Subcutaneous abdominal adipose tissue (tissue), 5 donors: ENCODE data around the gene GRIK4.
A peak's percentile ranks its signal among the peaks of the same experiment; 100 is the strongest.
"Not testable (repeated sequence)": the region's sequence is repeated elsewhere in the genome, so short reads cannot be mapped to it uniquely, and the experiment has no call there.

Experiments used
- H3K27ac ChIP-seq: one replicate; pipeline ENCODE4 v1.7.0; 2013; ENCODE audit warnings: low read depth, mild to moderate bottlenecking, inconsistent platforms, low read length, moderate library complexity
- H3K27me3 ChIP-seq, 5 donors: one replicate each; pipeline ENCODE4 v1.7.0; 2013; ENCODE audit warnings: low read length in 5 of 5, inconsistent platforms in 1 of 5; ENCODE audit not compliant: control insufficient read depth in 5 of 5, insufficient read depth in 4 of 5
- H3K36me3 ChIP-seq, 5 donors: one replicate each; pipeline ENCODE4 v1.7.0; 2013; ENCODE audit warnings: low read length in 5 of 5; ENCODE audit not compliant: control insufficient read depth in 5 of 5, insufficient read depth in 5 of 5
- H3K4me1 ChIP-seq, 5 donors: one replicate each; pipeline ENCODE4 v1.7.0; 2013; ENCODE audit warnings: low read length in 5 of 5, mild to moderate bottlenecking in 3 of 5, moderate library complexity in 1 of 5; ENCODE audit not compliant: control insufficient read depth in 5 of 5, insufficient read depth in 5 of 5
- H3K4me3 ChIP-seq, 5 donors: one replicate each; pipeline ENCODE4 v1.7.0; 2013; ENCODE audit warnings: low read length in 5 of 5, low read depth in 1 of 5
- H3K9ac ChIP-seq, 5 donors: one replicate each; pipeline ENCODE4 v1.7.0; 2013; ENCODE audit warnings: low read length in 5 of 5, mild to moderate bottlenecking in 4 of 5, moderate library complexity in 3 of 5
- H3K9me3 ChIP-seq, 5 donors: one replicate each; pipeline ENCODE4 v1.7.0; 2013; ENCODE audit warnings: low read length in 5 of 5; ENCODE audit not compliant: control insufficient read depth in 5 of 5
- donor health status: healthy.
- donor health status: healthy.
- donor health status: healthy.
- donor health status: healthy.
- donor health status: healthy.

Gene GRIK4

DNA sequence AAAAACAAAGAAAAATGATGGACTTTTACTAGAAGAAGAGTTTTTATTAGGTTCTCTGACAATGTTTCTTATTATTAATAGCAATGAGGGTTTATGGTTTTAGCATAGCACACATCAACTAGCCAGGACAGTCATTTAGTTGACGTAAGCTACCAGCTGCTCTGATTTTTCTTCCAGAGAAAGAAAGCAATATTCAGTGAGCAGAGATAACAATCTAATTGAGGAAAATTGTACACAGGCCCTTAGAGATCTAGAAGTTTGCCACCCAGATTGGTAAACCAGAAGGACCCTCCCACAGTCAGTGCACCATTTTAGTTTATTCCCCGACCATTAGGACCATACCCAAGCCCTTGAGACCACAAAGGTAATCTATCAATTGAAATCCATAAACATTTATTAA is 483.6 kb downstream of the GRIK4 start:
- no peaks in the 10 kb centered on the region for H3K4me1 ChIP-seq
- H3K4me3 ChIP-seq = no peak overlapping the region
- H3K27me3 ChIP-seq = peaks cover 0 to 12% (median 7%) of the 10 kb centered on the region in 5 donors
- H3K9ac ChIP-seq = no peak overlapping the region
- no peak overlapping the region for H3K27ac ChIP-seq
- H3K36me3 ChIP-seq = no peaks in the 10 kb centered on the region
- H3K9me3 ChIP-seq = no peaks in the 10 kb centered on the region

DNA sequence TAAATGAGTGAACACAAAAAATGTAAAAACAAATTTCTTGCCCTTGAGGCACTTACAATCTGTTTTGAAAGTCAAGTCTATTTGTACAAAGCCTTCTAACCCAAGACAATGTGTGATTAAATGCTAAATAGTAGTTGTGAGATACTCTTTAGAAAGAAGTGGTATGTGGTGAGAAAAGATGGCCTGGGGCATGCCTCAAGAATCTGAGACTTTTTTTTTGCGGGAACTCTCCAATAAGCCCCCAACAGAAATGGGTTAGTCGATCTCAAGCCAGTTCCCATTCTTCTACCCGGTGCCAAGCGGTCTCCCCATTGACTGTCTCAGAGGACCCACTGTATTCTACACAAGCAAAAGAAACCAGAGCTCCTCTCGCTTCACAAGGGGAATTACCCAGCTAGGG is 485.4 kb downstream of the GRIK4 start:
- H3K4me1 ChIP-seq = no peaks in the 10 kb centered on the region

DNA sequence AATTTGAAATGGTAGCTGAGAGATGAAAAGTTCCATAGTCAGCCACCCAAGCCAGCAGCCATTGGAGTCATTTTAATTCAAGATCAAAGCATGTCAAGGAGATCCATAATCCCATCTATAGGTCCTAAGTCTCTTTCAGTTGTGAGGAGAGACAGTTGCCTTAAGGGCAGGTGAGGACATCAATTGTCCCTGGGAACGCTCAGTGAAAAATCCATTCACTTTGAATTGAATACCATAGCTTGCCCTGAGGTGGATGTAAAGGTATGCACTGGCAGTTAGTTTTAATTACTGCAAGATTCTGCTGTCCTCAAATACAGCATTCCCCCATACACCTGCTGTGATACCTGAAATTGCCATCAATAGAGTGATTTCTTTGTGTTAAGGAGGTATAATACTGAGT is 487.0 kb downstream of the GRIK4 start:
- Histone ChIP-seq H3K4me3 (no peak overlapping the region), H3K4me1 (no peaks in the 10 kb centered on the region), H3K27ac (no peak overlapping the region), H3K9ac (no peak overlapping the region), H3K9me3 (no peaks in the 10 kb centered on the region), H3K27me3 (no peaks in the 10 kb centered on the region), H3K36me3 (no peaks in the 10 kb centered on the region)

More for the DNA sequence above, 485.4 kb downstream of the GRIK4 start:
- H3K36me3 ChIP-seq = no peaks in the 10 kb centered on the region
- H3K27ac ChIP-seq = no peak overlapping the region
- no peaks in the 10 kb centered on the region for H3K9me3 ChIP-seq
- peaks cover 0 to 8% (median 5%) of the 10 kb centered on the region in 5 donors for H3K27me3 ChIP-seq
- no peak overlapping the region for H3K4me3 ChIP-seq
- no peak overlapping the region for H3K9ac ChIP-seq

DNA sequence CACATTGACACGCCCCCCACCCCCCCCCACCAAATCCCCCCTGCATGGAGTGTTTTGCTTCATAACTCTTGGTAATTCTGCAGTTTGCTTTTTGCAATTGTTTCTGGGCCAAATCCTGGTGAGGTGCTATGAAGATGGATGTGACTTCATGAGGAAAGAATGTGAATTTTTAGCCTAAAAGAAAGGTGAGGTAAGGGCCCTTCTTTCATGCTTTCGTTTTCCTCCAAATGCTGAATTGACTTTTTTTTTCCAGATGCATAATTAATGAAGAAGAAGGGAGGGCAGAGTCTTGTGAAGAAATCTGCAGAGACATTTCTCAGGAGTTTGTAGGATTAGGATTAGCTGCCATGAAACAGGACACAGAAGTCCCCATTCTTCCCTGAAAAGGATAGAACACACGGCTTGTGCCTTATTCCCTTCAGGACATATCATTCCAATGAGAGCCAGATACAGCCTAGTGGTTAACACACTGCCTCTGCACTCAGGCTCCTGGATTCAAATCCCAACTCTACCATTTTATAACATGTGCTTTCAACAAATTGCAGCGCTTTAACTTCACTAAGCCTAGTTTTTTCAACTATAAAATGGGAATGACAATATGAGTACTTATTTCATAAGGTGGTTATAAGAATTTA is 492.8 kb downstream of the GRIK4 start:
- H3K9me3 ChIP-seq = no peaks in the 10 kb centered on the region
- no peaks in the 10 kb centered on the region for H3K4me1 ChIP-seq
- no peak overlapping the region for H3K4me3 ChIP-seq
- H3K9ac ChIP-seq = no peak overlapping the region
- H3K27me3 ChIP-seq = peaks cover 0 to 4% (median 0%) of the 10 kb centered on the region in 5 donors
- no peak overlapping the region for H3K27ac ChIP-seq
- H3K36me3 ChIP-seq = no peaks in the 10 kb centered on the region

DNA sequence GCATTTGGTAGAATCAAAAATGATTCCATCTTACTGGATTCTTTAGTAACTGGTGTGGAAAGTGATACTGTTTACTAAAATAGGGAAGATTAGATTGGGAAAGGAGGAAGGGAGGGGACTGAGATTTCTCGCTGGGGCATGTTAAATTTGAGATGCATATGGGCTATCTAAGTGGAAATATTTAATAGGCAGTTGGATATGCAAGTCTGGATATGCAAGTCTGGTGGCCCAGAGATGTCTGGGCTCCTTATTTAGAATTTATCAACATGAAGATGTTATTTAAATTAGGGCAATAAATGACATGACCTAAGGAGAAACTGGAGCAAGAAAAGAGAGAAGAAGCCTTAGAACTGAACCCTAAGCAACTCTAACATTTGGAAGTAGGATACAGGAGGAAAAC is 495.4 kb downstream of the GRIK4 start:
- H3K4me3 ChIP-seq = no peak overlapping the region
- H3K27me3 ChIP-seq = peaks cover 0 to 4% (median 0%) of the 10 kb centered on the region in 5 donors
- H3K9ac ChIP-seq = no peak overlapping the region
- no peak overlapping the region for H3K27ac ChIP-seq
- no peaks in the 10 kb centered on the region for H3K9me3 ChIP-seq
- no peaks in the 10 kb centered on the region for H3K4me1 ChIP-seq
- H3K36me3 ChIP-seq = no peaks in the 10 kb centered on the region

DNA sequence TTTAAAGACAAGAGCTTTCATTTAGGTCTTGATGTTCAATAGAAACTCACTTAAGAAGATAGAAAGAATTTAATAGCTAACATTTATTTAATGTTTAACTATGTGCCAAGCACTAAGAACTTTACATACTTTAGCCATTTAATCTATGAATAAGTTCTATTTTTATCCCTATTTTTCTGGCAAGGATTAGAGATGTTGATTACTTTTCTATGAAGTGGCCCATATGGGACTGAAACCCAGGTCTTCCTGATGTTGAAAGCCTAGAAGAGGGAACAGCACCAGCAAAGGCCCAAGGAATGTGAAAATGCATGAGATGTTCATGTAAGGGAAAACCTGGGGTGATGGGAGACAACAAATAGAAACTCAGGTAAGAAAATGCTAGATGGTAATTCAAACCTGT is 497.0 kb downstream of the GRIK4 start:
- H3K9ac ChIP-seq = no peak overlapping the region
- H3K9me3 ChIP-seq = no peaks in the 10 kb centered on the region
- no peak overlapping the region for H3K4me3 ChIP-seq

DNA sequence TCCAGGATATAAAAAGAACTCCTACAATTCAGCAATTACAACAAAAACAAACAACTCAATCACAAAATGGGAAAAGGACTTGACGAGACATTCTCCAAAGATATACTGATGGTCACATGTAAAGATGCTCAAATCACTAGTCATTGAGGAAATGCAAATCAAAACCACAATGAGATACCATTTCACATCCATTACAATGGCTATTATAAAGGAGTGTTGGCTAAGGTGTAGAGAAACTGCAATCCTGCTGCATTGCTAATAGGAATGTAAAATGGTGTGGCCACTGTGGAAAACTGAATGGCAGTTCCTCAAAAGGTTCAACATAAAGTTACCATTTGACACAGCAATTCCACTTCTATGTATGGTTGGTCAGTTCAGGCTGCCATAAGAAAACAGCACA is 500.5 kb downstream of the GRIK4 start:
- no peak overlapping the region for H3K9ac ChIP-seq
- H3K9me3 ChIP-seq = no peaks in the 10 kb centered on the region
- no peak overlapping the region for H3K27ac ChIP-seq
- H3K27me3 ChIP-seq = peaks cover 0 to 4% (median 0%) of the 10 kb centered on the region in 5 donors
- no peaks in the 10 kb centered on the region for H3K36me3 ChIP-seq
- H3K4me3 ChIP-seq = no peak overlapping the region
- no peaks in the 10 kb centered on the region for H3K4me1 ChIP-seq

More for the DNA sequence above, 497.0 kb downstream of the GRIK4 start:
- peaks cover 0 to 4% (median 0%) of the 10 kb centered on the region in 5 donors for H3K27me3 ChIP-seq
- H3K36me3 ChIP-seq = no peaks in the 10 kb centered on the region
- H3K4me1 ChIP-seq = no peaks in the 10 kb centered on the region
- H3K27ac ChIP-seq = no peak overlapping the region

DNA sequence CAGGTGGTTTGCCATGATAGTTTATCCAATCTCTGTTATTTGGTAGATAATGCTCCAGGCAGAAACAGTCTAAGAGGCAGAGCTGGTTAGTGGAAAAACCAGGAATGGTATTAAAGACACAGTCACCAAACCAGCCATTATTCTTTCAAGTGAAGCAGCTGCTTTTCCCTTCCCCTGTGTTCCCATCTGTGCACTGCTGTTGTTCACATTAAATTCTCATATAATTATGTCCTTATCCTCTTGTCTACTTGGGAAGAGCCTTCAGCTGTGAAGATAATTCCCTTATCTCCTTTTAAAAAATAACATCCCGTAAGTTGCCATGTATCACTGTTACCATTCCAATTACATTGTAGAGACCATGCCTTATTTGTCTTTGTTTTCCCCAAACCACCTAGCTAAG is 507.2 kb downstream of the GRIK4 start:
- H3K27me3 ChIP-seq = no peaks in the 10 kb centered on the region
- no peaks in the 10 kb centered on the region for H3K36me3 ChIP-seq
- H3K27ac ChIP-seq = no peak overlapping the region
- peaks cover 0 to 5% (median 4%) of the 10 kb centered on the region in 5 donors for H3K4me1 ChIP-seq
- H3K9ac ChIP-seq = no peak overlapping the region
- H3K4me3 ChIP-seq = no peak overlapping the region
- no peaks in the 10 kb centered on the region for H3K9me3 ChIP-seq

DNA sequence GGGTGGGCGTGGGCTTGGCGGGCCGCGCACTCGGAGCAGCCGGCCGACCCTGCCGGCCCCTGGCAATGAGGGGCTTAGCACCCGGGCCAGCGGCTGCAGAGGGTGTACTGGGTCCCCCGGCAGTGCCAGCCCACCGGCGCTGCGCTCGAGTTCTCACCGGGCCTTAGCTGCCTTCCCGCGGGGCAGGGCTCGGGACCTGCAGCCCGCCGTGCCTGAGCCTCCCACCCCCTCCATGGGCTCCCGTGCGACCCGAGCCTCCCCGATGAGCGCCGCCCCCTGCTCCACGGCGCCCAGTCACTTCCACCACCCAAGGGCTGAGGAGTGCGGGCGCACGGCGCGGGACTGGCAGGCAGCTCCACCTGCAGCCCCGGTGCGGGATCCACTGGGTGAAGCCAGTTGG is 510.2 kb downstream of the GRIK4 start:
- H3K9ac ChIP-seq, H3K36me3 ChIP-seq, H3K27me3 ChIP-seq, H3K4me3 ChIP-seq, H3K27ac ChIP-seq, H3K9me3 ChIP-seq: not testable (repeated sequence)
- peaks cover 4 to 24% (median 17%) of the 10 kb centered on the region in 5 donors for H3K4me1 ChIP-seq

DNA sequence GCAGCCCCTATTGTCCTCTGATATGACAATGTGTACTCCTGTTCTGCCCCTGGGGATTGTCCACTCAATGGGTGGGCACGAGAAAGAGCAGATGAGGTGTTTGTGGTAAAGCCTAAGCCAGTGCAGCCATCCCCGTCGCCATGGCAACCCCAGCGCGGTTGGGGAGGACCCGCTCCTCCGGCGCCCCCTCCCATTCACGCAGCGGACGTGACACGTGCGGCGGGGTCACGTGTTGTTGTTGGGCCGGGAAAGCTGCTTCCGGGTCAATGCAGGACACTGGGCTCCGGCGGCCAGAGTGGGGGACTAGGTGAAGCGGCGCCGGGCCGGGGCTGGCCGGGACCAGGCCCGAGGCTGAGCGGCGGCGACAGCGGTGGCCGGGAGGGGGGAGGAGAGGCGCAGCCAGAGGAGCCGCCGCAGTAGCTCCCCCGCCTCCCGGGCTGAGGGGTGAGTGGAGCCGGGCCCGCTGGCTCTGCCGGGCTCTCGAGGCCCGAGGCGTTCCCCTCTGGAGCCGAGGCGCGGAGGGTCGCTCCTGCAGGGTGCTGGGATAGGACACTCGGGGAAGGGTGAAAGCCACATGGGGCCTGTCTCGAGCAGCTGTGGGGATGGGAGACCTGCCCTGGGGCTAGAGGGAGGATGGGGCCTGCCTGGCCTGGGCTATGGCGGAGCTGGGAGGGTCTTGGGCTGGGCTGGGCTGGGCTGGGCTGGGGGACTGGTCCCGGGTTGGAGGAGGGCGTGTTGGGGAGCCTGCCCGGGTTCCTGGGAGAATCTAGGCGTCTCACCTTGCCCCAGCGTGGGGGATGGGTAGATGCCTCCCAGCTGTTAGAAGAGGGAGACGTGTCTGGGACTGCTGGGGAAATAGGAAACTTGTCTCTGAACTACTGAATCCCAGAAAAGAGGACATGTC is 512.6 kb downstream of the GRIK4 start, which contains the start of gene TBCEL:
Gene TBCEL (plus strand): TSS at position 255 of the 904 bp plus-strand sequence. CDS start 21,589 bp downstream, outside the sequence.
- Histone ChIP-seq H3K4me1 (peaks cover 4 to 24% (median 17%) of the 10 kb centered on the region in 5 donors), H3K4me3 (peak within 1 kb of the TSS; percentile 75 to 90 (median 80)), H3K27me3 (no peaks in the 10 kb centered on the region), H3K36me3 (no peaks in the 10 kb centered on the region), H3K9me3 (no peaks in the 10 kb centered on the region), H3K27ac (no peak within 1 kb of the TSS), H3K9ac (peak within 1 kb of the TSS in 4 of 5 donors; percentile 75 to 88 (median 78))
